Omental fat pad (tissue), 4 donors: ENCODE measurements around the gene ANKRD1. TPM values are rescaled to one million over a fixed set of nuclear protein-coding genes. Genes with fewer than 3 reads are reported as not detected.
"Not testable (repeated sequence)": the region's sequence is repeated elsewhere in the genome, so short reads cannot be mapped to it uniquely, and the experiment has no call there.

ENCODE experiments used
- ATAC-seq: fragments of 150-250 bp; one replicate; pipeline ENCODE4 v1.9.1; 2016; ENCODE audit warnings: mild to moderate bottlenecking, moderate library complexity; ENCODE audit not compliant: low FRiP score
- DNase-seq: peaks from one replicate; pipeline ENCODE4 v3.0.0-alpha.2; 2019; ENCODE audit warnings: low spot score
- total RNA-seq, 4 donors: library from RNA; depleted of rRNA; stranded (reverse); fragments of >200 nt; gene quantifications; one replicate each; pipeline ENCODE4 v1.1.0, GENCODE V29; 2016
- TF ChIP-seq, protein P1 (sequence below), 3 donors: fragments of 450-650 bp; IDR thresholded peaks; one replicate each; pipeline ENCODE4 v1.5.1; 2016 to 2017; ENCODE audit warnings: antibody characterized with exemption in 3 of 3, mild to moderate bottlenecking in 3 of 3, moderate library complexity in 2 of 3

The ANKRD1 gene
- total RNA-seq, 4 donors from 2014 or later: 3.8 TPM; not detected in 3

DNA sequence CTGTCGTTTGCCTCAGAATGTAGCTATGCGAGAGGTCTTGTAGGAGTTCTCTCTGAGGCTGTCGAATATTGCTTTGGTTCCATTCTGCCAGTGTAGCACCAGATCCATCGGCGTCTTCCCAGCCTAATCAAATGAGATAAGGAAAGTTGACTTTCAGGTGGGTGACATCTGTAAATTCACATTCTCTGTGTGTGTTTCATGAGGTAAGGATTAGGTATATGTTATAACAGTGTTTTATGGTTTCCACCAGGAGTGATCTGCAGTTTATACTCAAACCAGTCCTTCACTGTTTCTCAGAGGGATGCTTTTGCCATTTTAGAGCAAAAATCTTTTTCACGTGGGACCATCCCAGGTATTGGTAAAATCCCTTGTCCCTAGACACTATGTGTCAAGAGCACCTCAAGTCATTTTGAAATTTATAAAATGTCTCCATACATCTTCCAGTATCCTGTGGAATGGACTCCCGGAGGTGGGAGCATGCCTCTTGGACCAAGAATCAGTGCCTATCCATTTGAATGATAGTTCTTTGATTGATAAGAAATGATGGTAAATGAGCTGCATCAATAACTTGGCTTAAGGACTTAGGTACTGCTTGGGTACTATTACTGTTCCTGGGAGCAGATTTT, 7.9 kb downstream of the ANKRD1 start:
- DNase-seq (no peak), ATAC-seq (no peak)
- TF ChIP-seq, protein P1, sequence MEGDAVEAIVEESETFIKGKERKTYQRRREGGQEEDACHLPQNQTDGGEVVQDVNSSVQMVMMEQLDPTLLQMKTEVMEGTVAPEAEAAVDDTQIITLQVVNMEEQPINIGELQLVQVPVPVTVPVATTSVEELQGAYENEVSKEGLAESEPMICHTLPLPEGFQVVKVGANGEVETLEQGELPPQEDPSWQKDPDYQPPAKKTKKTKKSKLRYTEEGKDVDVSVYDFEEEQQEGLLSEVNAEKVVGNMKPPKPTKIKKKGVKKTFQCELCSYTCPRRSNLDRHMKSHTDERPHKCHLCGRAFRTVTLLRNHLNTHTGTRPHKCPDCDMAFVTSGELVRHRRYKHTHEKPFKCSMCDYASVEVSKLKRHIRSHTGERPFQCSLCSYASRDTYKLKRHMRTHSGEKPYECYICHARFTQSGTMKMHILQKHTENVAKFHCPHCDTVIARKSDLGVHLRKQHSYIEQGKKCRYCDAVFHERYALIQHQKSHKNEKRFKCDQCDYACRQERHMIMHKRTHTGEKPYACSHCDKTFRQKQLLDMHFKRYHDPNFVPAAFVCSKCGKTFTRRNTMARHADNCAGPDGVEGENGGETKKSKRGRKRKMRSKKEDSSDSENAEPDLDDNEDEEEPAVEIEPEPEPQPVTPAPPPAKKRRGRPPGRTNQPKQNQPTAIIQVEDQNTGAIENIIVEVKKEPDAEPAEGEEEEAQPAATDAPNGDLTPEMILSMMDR (IDR thresholded peaks at IDR 0.05): no peak

DNA sequence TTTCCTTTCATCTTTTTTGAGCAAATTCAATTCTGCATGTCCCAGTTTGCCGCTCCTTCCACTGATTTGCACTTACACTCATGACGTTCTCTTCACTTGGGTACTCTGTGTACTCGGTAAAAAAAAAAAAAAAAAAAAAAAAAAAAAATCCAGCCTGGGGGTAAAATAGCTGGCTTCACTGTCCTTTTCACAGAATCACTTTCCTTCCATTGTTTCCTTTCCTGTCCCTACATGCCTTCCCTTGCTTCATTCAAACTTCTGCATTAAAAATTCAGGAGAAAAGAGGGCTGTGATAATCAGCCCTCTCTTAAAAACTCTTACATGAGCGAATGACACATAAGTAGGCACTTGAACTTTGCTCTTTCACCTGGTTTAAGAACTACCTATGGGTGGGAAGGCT, 8.7 kb downstream of the ANKRD1 start:
- ATAC-seq (no peak), DNase-seq (no peak)
- TF ChIP-seq, protein P1 (IDR thresholded peaks at IDR 0.05): no peak

DNA sequence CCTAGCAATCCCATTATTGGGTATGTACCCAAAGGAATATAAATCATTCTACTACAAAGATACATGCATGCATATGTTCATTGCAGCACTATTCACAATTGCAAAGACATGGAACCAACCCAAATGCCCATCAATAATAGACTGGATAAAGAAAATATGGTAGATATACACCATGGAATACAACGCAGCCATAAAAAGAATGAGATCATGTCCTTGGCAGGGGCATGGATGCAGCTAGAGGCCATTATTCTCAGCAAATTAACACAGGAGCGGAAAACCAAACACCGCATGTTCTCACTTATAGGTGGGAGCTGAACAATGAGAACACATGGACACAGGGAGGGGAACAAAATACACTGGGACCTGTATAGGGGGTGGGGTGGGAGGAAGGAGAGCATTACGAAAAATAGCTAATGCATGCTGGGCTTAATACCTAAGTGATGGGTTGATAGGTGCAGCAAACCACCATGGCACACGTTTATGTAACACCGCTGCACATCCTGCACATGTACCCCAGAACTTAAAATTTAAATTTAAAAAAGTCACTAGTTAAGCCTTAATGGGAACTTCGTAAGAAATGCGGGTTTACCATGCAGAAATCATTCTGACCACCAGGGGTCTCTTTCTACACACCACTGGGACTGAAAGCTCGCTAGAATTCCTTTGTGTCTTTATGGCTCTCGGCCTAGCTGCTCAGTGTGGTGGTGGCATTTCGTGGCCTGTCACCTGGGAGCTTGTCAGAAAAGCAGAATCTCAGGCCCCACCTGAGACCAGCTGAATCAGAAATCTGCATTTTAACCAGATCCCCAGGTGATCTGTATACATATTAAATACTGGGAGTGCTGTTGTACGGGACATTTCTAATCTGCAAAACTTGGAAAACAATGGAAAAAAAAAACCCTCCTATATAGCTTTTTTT, 9.5 kb downstream of the ANKRD1 start:
- no peak for DNase-seq
- ATAC-seq: peak; percentile 82
- TF ChIP-seq, protein P1 (IDR thresholded peaks at IDR 0.05): peak in 1 of 3 donors; percentile 75

DNA sequence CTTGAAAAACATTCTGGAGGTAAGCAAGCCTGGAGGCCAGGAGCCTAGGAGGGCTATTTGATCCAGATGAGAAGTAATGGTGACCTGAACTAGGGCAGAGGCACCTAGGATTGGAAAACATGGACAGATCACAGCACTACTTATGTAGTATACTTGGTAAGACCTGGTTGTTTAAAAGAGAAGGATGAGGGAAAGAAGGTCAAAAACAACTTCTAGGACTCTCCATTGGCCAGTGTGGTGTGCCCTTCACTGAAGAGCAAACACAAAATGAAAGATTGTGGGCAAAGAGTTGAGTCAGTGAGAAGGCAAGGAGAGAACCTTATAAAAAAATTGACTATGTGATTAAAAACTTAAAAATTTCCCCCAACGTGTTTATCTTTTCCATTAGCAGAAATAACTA, 14.3 kb downstream of the ANKRD1 start:
- DNase-seq (no peak), ATAC-seq (no peak)
- TF ChIP-seq, protein P1 (IDR thresholded peaks at IDR 0.05): no peak

DNA sequence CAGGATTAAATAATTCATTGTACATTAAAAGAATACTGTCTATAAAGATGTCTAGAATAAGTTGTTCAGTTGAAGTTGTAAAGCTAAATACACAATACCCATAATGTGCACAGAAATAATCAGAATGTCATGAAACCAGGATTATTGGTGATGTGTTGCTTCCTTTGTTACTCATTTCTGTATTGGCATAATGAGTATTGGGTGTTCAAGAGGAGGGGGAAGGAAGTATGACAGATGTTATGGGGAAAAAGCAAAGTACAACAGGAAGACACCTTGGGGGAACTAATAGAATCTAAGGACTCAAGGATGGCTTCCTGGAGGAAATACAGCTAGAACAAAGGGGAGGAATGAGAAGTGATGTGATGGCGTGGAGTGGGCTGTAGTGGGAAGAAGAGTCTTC, 15.0 kb downstream of the ANKRD1 start:
- DNase-seq (no peak), ATAC-seq (no peak)
- TF ChIP-seq, protein P1 (IDR thresholded peaks at IDR 0.05): no peak

DNA sequence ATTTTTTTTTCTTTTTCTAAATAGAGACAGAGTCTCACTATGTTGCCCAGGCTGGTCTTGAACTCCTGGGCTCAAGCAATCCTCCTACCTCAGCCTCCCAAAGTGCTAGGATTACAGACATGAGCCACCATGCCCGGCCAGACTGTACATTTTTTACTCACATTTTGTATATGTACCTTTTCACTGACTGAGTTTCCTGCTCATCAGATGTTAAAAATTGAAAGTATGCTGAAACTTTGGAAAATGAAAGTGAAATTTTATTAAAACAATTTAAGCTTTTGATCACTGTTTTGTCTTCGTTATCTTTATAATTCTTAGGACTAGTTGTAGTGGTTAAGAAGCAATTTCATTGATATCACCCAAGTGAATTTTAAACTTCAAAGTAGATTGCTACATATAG, 24.0 kb downstream of the ANKRD1 start:
- DNase-seq, ATAC-seq: not testable (repeated sequence)

DNA sequence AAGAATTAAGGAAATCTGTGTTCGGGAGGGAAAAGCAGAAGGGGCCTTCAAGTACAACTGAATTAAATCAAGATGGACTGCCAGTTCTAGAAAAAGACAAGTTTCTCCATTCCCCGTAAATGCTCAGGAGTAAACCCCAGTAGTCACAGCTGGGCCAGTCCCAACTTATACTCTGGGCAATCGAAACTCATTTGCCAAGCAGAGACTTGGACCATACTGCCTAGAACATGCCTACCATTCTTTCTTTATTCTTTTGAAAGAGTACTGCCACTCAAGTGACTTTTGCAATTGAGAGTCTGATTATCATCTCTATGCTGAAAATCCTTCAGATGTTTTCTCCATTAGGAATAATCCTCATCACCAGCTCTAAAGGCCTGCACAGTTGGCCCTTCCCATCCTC, 27.7 kb downstream of the ANKRD1 start:
- TF ChIP-seq, protein P1 (IDR thresholded peaks at IDR 0.05): no peak
- ATAC-seq (no peak), DNase-seq (no peak)
